Measurements from ENCODE around the gene AFF3. TPM values are rescaled to one million over a fixed set of nuclear protein-coding genes. Genes with fewer than 3 reads are reported as not detected.

The AFF3 gene
- total and polyA plus RNA-seq, 4 donors = 0.48 to 5.3 (median 2.3) TPM

DNA sequence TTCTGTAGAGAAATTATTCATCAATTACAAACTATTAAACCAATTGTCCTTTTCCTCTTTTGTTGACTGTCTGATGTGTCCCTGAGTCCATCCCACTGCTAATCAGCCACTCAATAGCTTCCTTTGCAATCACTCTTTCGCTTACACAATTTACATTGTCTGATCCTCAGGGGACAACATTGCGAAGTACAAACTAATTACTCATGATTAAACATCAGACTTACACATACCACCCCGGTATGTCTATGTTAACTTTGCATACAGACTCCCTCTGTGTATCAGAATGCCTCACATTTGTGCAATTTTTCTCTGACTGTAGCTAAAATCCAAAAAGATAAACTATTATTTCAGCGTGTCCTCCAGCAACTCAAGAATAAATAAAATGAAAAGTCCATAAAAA, 388.2 kb downstream of the AFF3 start:
- TF ChIP-seq, protein P1, sequence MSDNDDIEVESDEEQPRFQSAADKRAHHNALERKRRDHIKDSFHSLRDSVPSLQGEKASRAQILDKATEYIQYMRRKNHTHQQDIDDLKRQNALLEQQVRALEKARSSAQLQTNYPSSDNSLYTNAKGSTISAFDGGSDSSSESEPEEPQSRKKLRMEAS (IDR thresholded peaks at IDR 0.05) = no peak
- TF ChIP-seq EGR1 (IDR thresholded peaks at IDR 0.05; ENCODE audit: low read depth in 2 of 2) = no peak
- TF ChIP-seq REST (IDR thresholded peaks at IDR 0.05) = no peak
- no peak for TF ChIP-seq RXRA (IDR thresholded peaks at IDR 0.05)
- TF ChIP-seq, protein P2, sequence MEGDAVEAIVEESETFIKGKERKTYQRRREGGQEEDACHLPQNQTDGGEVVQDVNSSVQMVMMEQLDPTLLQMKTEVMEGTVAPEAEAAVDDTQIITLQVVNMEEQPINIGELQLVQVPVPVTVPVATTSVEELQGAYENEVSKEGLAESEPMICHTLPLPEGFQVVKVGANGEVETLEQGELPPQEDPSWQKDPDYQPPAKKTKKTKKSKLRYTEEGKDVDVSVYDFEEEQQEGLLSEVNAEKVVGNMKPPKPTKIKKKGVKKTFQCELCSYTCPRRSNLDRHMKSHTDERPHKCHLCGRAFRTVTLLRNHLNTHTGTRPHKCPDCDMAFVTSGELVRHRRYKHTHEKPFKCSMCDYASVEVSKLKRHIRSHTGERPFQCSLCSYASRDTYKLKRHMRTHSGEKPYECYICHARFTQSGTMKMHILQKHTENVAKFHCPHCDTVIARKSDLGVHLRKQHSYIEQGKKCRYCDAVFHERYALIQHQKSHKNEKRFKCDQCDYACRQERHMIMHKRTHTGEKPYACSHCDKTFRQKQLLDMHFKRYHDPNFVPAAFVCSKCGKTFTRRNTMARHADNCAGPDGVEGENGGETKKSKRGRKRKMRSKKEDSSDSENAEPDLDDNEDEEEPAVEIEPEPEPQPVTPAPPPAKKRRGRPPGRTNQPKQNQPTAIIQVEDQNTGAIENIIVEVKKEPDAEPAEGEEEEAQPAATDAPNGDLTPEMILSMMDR (IDR thresholded peaks at IDR 0.05; ENCODE audit: low read depth, low read length, missing input control) = no peak
- TF ChIP-seq, protein P3, sequence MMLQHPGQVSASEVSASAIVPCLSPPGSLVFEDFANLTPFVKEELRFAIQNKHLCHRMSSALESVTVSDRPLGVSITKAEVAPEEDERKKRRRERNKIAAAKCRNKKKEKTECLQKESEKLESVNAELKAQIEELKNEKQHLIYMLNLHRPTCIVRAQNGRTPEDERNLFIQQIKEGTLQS (IDR thresholded peaks at IDR 0.05) = no peak
- TF ChIP-seq NR2F2 (IDR thresholded peaks at IDR 0.05) = no peak
- no peak for TF ChIP-seq TAF1 (conservative IDR thresholded peaks at IDR 0.05)
- H3K27me3 ChIP-seq (ENCODE audit: control insufficient read depth in 4 of 4, insufficient read depth in 4 of 4, low read length in 3 of 4) = no peaks in the 10 kb centered on the region
- no peak for DNase-seq (ENCODE audit: low spot score)
- no peaks in the 10 kb centered on the region for H3K4me1 ChIP-seq (ENCODE audit: control insufficient read depth in 4 of 4, insufficient read depth in 4 of 4, low read length in 3 of 4)
- H3K9me3 ChIP-seq (ENCODE audit: control insufficient read depth in 4 of 4, low read length in 3 of 4) = no peaks in the 10 kb centered on the region
- H3K9ac ChIP-seq (ENCODE audit: low read depth in 1 of 2, low read length in 2 of 2) = no peak overlapping the region
- no peak overlapping the region for H3K4me3 ChIP-seq (ENCODE audit: low read depth in 1 of 3, low read length in 3 of 3)
- no peaks in the 10 kb centered on the region for H3K36me3 ChIP-seq (ENCODE audit: control insufficient read depth in 4 of 4, insufficient read depth in 3 of 4, low read depth in 1 of 4, low read length in 3 of 4)
- no peak overlapping the region for H3K27ac ChIP-seq (ENCODE audit: low read depth in 1 of 2, low read length in 2 of 2)
- 85% methylated on average over 4 of the region's 4 CpGs for WGBS

GRCh38 chr2:99753505-99753904, 388.9 kb downstream of the AFF3 start:
- WGBS = 87% methylated on average over 8 of the region's 8 CpGs
- Histone ChIP-seq H3K9me3 (ENCODE audit: control insufficient read depth in 4 of 4, low read length in 3 of 4) (no peaks in the 10 kb centered on the region), H3K27me3 (ENCODE audit: control insufficient read depth in 4 of 4, insufficient read depth in 4 of 4, low read length in 3 of 4) (no peaks in the 10 kb centered on the region), H3K27ac (ENCODE audit: low read depth in 1 of 2, low read length in 2 of 2) (no peak overlapping the region), H3K4me3 (ENCODE audit: low read depth in 1 of 3, low read length in 3 of 3) (no peak overlapping the region), H3K36me3 (ENCODE audit: control insufficient read depth in 4 of 4, insufficient read depth in 3 of 4, low read depth in 1 of 4, low read length in 3 of 4) (no peaks in the 10 kb centered on the region), H3K9ac (ENCODE audit: low read depth in 1 of 2, low read length in 2 of 2) (no peak overlapping the region), H3K4me1 (ENCODE audit: control insufficient read depth in 4 of 4, insufficient read depth in 4 of 4, low read length in 3 of 4) (no peaks in the 10 kb centered on the region)
- no peak for TF ChIP-seq JUND (IDR thresholded peaks at IDR 0.05)
- TF ChIP-seq ZBTB33 (IDR thresholded peaks at IDR 0.05) = no peak
- TF ChIP-seq RXRA (IDR thresholded peaks at IDR 0.05) = no peak
- TF ChIP-seq, protein P2 (IDR thresholded peaks at IDR 0.05; ENCODE audit: low read depth, low read length, missing input control) = no peak
- no peak for TF ChIP-seq GABPA (IDR thresholded peaks at IDR 0.05 in 1 of 2, conservative IDR thresholded peaks at IDR 0.05 in 1 of 2)
- TF ChIP-seq FOXA2 (IDR thresholded peaks at IDR 0.05) = no peak
- TF ChIP-seq REST (IDR thresholded peaks at IDR 0.05) = no peak
- TF ChIP-seq FOXA1 (IDR thresholded peaks at IDR 0.05) = no peak
- TF ChIP-seq TAF1 (conservative IDR thresholded peaks at IDR 0.05) = no peak
- no peak for TF ChIP-seq NR2F2 (IDR thresholded peaks at IDR 0.05)
- TF ChIP-seq EGR1 (IDR thresholded peaks at IDR 0.05; ENCODE audit: low read depth in 2 of 2) = no peak
- TF ChIP-seq SP1 (IDR thresholded peaks at IDR 0.05) = no peak
- TF ChIP-seq HNF4A (conservative IDR thresholded peaks at IDR 0.05) = no peak
- DNase-seq (ENCODE audit: low spot score) = no peak

All from liver (tissue), 9 donors.